ENCODE results near the gene RFLNA.

- TF ChIP-seq POLR2A (IDR thresholded peaks at IDR 0.05; ENCODE audit: low read length) (no peak), GATA1 (IDR thresholded peaks at IDR 0.05; ENCODE audit: low read depth, low read length) (no peak)
Measured at GRCh38 chr12:124267205-124267778, 27.6 kb upstream of the RFLNA start.

All from erythroblast (primary cell).